Measurements from ENCODE around the gene SH3GL2.

The SH3GL2 gene

DNA sequence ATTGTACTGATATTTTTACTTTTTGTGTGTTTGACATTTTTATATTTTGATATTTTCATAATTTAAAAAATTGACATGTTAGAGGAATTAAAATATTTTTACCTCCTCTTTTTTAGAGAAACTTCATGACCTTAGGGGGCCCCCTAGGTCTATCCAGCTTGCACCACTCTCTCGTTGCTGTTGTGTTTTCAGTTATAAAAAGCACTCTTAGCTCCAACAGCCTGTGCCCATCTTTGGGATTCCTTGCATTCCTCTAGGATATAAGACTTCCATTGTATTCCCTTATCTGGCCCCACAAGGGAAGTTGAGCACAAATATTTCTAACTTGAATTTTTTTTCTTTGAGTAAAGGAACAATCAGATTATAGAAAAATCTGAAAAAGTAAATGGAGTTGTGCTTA, 245.3 kb downstream of the SH3GL2 start:
- Histone ChIP-seq H4K20me1 (ENCODE audit: control insufficient read depth, insufficient read depth, low read depth, low read length) (no peaks in the 10 kb centered on the region), H3F3A (ENCODE audit: control insufficient read depth, insufficient read depth) (no peaks in the 10 kb centered on the region), H3K79me2 (ENCODE audit: control insufficient read depth, low read length) (no peaks in the 10 kb centered on the region), H3K9me3 (ENCODE audit: control insufficient read depth, insufficient read depth, low read length) (no peaks in the 10 kb centered on the region), H3K36me3 (ENCODE audit: control insufficient read depth, low read length) (no peaks in the 10 kb centered on the region), H3K4me1 (ENCODE audit: control insufficient read depth, low read length) (no peaks in the 10 kb centered on the region), H3K9me2 (replicated peaks; ENCODE audit: control insufficient read depth, low read length) (no peaks in the 10 kb centered on the region), H3K27me3 (ENCODE audit: control insufficient read depth, low read length) (no peaks in the 10 kb centered on the region), H3K4me3 (ENCODE audit: low read length) (no peak overlapping the region), H3K27ac (ENCODE audit: low read depth, low read length) (no peak overlapping the region), H3K4me2 (ENCODE audit: low read length) (no peak overlapping the region)
- no peak for TF ChIP-seq EZH2phosphoT487 (IDR thresholded peaks at IDR 0.05; ENCODE audit: borderline replicate concordance, low read length)

DNA sequence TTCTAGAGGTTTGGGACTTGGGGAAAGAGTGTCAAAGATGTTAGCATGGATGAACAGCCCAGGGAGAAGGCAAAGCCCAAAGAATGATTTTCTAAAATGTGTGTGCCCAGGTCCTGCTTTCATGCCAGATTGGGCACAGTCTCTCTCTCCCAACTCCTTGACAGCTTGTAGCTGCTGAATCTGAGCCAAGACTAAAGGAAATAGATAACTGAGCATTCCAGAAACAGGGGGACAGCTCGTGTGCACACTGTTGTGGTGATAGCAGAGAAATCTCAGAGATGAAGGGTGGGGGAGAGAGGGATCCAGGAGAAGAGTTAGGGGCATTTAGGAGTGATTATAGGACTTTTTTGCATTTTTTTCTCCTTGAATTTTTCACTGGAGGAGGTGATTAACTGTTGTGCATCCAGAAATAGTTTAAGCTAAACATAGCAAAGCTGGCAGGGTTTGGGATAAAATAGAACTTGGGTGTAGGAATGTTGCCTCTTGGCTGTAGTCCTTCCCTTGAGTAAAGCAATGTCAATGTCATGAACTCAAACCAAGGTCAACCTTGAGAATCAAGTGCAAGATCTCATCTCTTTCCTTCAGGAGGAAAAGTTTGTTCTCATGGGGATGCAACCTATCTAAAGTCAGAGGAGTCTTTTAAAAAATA, 245.9 kb downstream of the SH3GL2 start:
- Histone ChIP-seq H3F3A (ENCODE audit: control insufficient read depth, insufficient read depth) (no peaks in the 10 kb centered on the region), H3K27me3 (ENCODE audit: control insufficient read depth, low read length) (no peaks in the 10 kb centered on the region), H3K4me1 (ENCODE audit: control insufficient read depth, low read length) (no peaks in the 10 kb centered on the region), H3K36me3 (ENCODE audit: control insufficient read depth, low read length) (no peaks in the 10 kb centered on the region), H3K27ac (ENCODE audit: low read depth, low read length) (no peak overlapping the region), H3K9me3 (ENCODE audit: control insufficient read depth, insufficient read depth, low read length) (no peaks in the 10 kb centered on the region), H4K20me1 (ENCODE audit: control insufficient read depth, insufficient read depth, low read depth, low read length) (no peaks in the 10 kb centered on the region), H3K4me2 (ENCODE audit: low read length) (no peak overlapping the region), H3K9me2 (replicated peaks; ENCODE audit: control insufficient read depth, low read length) (no peaks in the 10 kb centered on the region), H3K4me3 (ENCODE audit: low read length) (no peak overlapping the region), H3K79me2 (ENCODE audit: control insufficient read depth, low read length) (no peaks in the 10 kb centered on the region)
- TF ChIP-seq EZH2phosphoT487 (IDR thresholded peaks at IDR 0.05; ENCODE audit: borderline replicate concordance, low read length): no peak
- TF ChIP-seq, protein P1, sequence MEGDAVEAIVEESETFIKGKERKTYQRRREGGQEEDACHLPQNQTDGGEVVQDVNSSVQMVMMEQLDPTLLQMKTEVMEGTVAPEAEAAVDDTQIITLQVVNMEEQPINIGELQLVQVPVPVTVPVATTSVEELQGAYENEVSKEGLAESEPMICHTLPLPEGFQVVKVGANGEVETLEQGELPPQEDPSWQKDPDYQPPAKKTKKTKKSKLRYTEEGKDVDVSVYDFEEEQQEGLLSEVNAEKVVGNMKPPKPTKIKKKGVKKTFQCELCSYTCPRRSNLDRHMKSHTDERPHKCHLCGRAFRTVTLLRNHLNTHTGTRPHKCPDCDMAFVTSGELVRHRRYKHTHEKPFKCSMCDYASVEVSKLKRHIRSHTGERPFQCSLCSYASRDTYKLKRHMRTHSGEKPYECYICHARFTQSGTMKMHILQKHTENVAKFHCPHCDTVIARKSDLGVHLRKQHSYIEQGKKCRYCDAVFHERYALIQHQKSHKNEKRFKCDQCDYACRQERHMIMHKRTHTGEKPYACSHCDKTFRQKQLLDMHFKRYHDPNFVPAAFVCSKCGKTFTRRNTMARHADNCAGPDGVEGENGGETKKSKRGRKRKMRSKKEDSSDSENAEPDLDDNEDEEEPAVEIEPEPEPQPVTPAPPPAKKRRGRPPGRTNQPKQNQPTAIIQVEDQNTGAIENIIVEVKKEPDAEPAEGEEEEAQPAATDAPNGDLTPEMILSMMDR (IDR thresholded peaks at IDR 0.05; ENCODE audit: low read depth, low read length, poor library complexity, severe bottlenecking): no peak

DNA sequence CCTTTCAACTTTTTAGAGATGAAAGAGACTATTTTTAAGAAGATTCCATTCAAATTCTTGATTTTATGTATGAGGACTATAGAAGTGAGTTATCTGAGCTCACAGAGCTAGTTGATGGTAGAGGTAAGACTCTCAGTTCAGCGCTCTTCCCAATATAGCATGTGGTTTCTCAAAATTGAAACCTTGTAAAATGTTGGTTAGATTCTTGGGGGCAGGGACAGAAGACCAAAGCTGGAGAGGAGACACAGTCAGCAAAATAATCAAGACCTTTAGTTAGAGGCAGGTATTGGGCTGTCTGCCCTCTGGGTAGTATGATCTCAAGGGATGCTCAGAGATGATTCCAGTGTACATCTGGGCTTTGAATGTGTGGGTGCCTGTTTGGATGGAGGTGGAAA, 246.4 kb downstream of the SH3GL2 start:
- no peaks in the 10 kb centered on the region for H3K27me3 ChIP-seq (ENCODE audit: control insufficient read depth, low read length)
- TF ChIP-seq EZH2phosphoT487 (IDR thresholded peaks at IDR 0.05; ENCODE audit: borderline replicate concordance, low read length): no peak
- TF ChIP-seq, protein P1 (IDR thresholded peaks at IDR 0.05; ENCODE audit: low read depth, low read length, poor library complexity, severe bottlenecking): no peak
- H3K9me2 ChIP-seq (replicated peaks; ENCODE audit: control insufficient read depth, low read length): no peaks in the 10 kb centered on the region
- no peaks in the 10 kb centered on the region for H4K20me1 ChIP-seq (ENCODE audit: control insufficient read depth, insufficient read depth, low read depth, low read length)
- H3K27ac ChIP-seq (ENCODE audit: low read depth, low read length): no peak overlapping the region
- H3F3A ChIP-seq (ENCODE audit: control insufficient read depth, insufficient read depth): no peaks in the 10 kb centered on the region
- no peak overlapping the region for H3K4me3 ChIP-seq (ENCODE audit: low read length)
- no peaks in the 10 kb centered on the region for H3K4me1 ChIP-seq (ENCODE audit: control insufficient read depth, low read length)
- H3K4me2 ChIP-seq (ENCODE audit: low read length): no peak overlapping the region
- H3K9me3 ChIP-seq (ENCODE audit: control insufficient read depth, insufficient read depth, low read length): no peaks in the 10 kb centered on the region
- no peaks in the 10 kb centered on the region for H3K79me2 ChIP-seq (ENCODE audit: control insufficient read depth, low read length)
- H3K36me3 ChIP-seq (ENCODE audit: control insufficient read depth, low read length): no peaks in the 10 kb centered on the region

DNA sequence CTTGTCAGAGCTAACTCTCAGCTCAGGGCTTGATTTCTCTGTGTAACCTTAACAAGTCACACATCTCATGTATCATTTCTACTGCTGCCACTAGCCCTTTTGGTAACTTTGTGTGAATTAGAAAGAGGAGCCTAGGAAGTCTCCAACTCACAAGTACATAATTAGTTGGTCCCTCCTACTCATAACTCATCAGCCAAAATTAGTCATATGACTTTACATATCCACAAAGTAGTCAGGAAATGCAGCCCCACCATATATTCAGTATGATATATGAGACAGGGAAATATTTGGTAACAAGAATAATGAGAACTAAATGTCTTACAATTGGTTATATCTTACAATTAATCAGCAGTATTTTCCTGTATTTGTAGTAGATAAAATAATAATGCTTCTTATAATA, 250.2 kb downstream of the SH3GL2 start:
- no peaks in the 10 kb centered on the region for H3K79me2 ChIP-seq (ENCODE audit: control insufficient read depth, low read length)
- H3K27me3 ChIP-seq (ENCODE audit: control insufficient read depth, low read length): no peaks in the 10 kb centered on the region
- H3K4me3 ChIP-seq (ENCODE audit: low read length): no peak overlapping the region
- no peaks in the 10 kb centered on the region for H4K20me1 ChIP-seq (ENCODE audit: control insufficient read depth, insufficient read depth, low read depth, low read length)
- H3F3A ChIP-seq (ENCODE audit: control insufficient read depth, insufficient read depth): no peaks in the 10 kb centered on the region
- H3K27ac ChIP-seq (ENCODE audit: low read depth, low read length): no peak overlapping the region
- H3K9me3 ChIP-seq (ENCODE audit: control insufficient read depth, insufficient read depth, low read length): no peaks in the 10 kb centered on the region
- no peak overlapping the region for H3K4me2 ChIP-seq (ENCODE audit: low read length)
- no peaks in the 10 kb centered on the region for H3K9me2 ChIP-seq (replicated peaks; ENCODE audit: control insufficient read depth, low read length)
- TF ChIP-seq, protein P1 (IDR thresholded peaks at IDR 0.05; ENCODE audit: low read depth, low read length, poor library complexity, severe bottlenecking): no peak
- no peak for TF ChIP-seq EZH2phosphoT487 (IDR thresholded peaks at IDR 0.05; ENCODE audit: borderline replicate concordance, low read length)
- H3K4me1 ChIP-seq (ENCODE audit: control insufficient read depth, low read length): no peaks in the 10 kb centered on the region
- H3K36me3 ChIP-seq (ENCODE audit: control insufficient read depth, low read length): no peaks in the 10 kb centered on the region
